Measurements from ENCODE around the gene EXOC6B. TPM values are rescaled to one million over a fixed set of nuclear protein-coding genes. Genes with fewer than 3 reads are reported as not detected.

The EXOC6B gene
- total RNA-seq, 1 donor from 2014 or later = 24.1 TPM

- DNase-seq (ENCODE audit: low read depth, low spot score) = no peak
These were observed 647.3 kb downstream of the EXOC6B start for GRCh38 chr2:72178551-72178950.

- DNase-seq (ENCODE audit: low read depth, low spot score) = no peak
These were observed 649.6 kb downstream of the EXOC6B start for GRCh38 chr2:72176281-72176680.

- no peak for DNase-seq (ENCODE audit: low read depth, low spot score)
These were observed 650.2 kb downstream of the EXOC6B start for GRCh38 chr2:72175636-72176035.

- DNase-seq (ENCODE audit: low read depth, low spot score) = peak; percentile 13
These were observed 652.1 kb downstream of the EXOC6B start for GRCh38 chr2:72173640-72174321.

- no peak for DNase-seq (ENCODE audit: low read depth, low spot score)
These were observed 653.4 kb downstream of the EXOC6B start for GRCh38 chr2:72172478-72172877.

- no peak for DNase-seq (ENCODE audit: low read depth, low spot score)
These were observed 659.6 kb downstream of the EXOC6B start for GRCh38 chr2:72166279-72166678.

GRCh38 chr2:72165792-72166191 lies 660.0 kb downstream of the EXOC6B start:
- DNase-seq (ENCODE audit: low read depth, low spot score) = no peak

- no peak for DNase-seq (ENCODE audit: low read depth, low spot score)
These were observed 663.3 kb downstream of the EXOC6B start for GRCh38 chr2:72162574-72162973.

- DNase-seq (ENCODE audit: low read depth, low spot score) = no peak
These were observed 666.4 kb downstream of the EXOC6B start for GRCh38 chr2:72159211-72159993.

GRCh38 chr2:72157871-72158771 lies 667.7 kb downstream of the EXOC6B start:
- DNase-seq (ENCODE audit: low read depth, low spot score) = no peak

- no peak for DNase-seq (ENCODE audit: low read depth, low spot score)
These were observed 669.0 kb downstream of the EXOC6B start for GRCh38 chr2:72156872-72157271.

GRCh38 chr2:72155737-72156136 lies 670.1 kb downstream of the EXOC6B start:
- DNase-seq (ENCODE audit: low read depth, low spot score) = no peak

- no peak for DNase-seq (ENCODE audit: low read depth, low spot score)
These were observed 670.7 kb downstream of the EXOC6B start for GRCh38 chr2:72155151-72155550.

- DNase-seq (ENCODE audit: low read depth, low spot score) = no peak
These were observed 671.4 kb downstream of the EXOC6B start for GRCh38 chr2:72154386-72154975.

GRCh38 chr2:72153924-72154323 lies 671.9 kb downstream of the EXOC6B start:
- no peak for DNase-seq (ENCODE audit: low read depth, low spot score)

- no peak for DNase-seq (ENCODE audit: low read depth, low spot score)
These were observed 672.6 kb downstream of the EXOC6B start for GRCh38 chr2:72153026-72153791.

- DNase-seq (ENCODE audit: low read depth, low spot score) = no peak
These were observed 674.9 kb downstream of the EXOC6B start for GRCh38 chr2:72150861-72151356.

- DNase-seq (ENCODE audit: low read depth, low spot score) = peak; percentile 8
These were observed 675.5 kb downstream of the EXOC6B start for GRCh38 chr2:72150157-72150860.

- no peak for DNase-seq (ENCODE audit: low read depth, low spot score)
These were observed 676.2 kb downstream of the EXOC6B start for GRCh38 chr2:72149556-72150156.
